ENCODE results near the gene KCNK17.

The KCNK17 gene

GRCh38 chr6:39321761-39322160 is 7.5 kb upstream of the KCNK17 start:
- TF ChIP-seq CTCF (IDR thresholded peaks at IDR 0.05; ENCODE audit: extremely low read depth, missing control alignments): no peak
- DNase-seq (ENCODE audit: low spot score): no peak

DNA sequence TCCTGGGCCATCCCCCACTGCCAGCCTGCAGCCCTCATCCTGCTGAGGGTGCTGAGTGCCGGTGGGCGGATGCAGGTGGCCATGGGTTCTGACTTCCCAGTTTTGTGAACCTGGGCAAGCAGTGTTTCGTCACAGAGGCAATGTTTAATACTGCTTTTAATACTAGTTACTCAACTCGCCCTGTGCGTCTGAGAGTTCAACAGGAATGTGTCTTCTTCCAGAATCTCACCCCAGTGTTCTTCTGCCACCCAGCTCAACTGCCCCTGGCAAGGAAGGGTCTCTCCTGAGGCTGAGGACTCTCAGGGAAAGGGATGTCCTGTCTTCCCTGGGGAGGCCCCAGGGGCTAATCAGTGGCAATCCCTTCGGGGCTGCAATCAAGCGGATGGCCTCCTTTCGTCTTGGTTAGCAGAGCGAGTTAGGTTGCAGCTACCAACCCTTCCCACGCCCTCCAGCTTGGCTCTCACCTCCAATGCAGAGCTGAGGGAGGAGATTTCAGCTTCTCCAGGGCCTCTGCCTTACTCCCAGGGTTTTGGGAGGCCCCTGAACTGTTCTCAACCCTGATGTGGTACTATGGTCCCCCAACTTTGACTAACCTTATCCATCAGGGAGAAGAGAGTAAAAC is 6.3 kb upstream of the KCNK17 start:
- TF ChIP-seq CTCF (IDR thresholded peaks at IDR 0.05; ENCODE audit: extremely low read depth, missing control alignments): no peak
- DNase-seq (ENCODE audit: low spot score): no peak

DNA sequence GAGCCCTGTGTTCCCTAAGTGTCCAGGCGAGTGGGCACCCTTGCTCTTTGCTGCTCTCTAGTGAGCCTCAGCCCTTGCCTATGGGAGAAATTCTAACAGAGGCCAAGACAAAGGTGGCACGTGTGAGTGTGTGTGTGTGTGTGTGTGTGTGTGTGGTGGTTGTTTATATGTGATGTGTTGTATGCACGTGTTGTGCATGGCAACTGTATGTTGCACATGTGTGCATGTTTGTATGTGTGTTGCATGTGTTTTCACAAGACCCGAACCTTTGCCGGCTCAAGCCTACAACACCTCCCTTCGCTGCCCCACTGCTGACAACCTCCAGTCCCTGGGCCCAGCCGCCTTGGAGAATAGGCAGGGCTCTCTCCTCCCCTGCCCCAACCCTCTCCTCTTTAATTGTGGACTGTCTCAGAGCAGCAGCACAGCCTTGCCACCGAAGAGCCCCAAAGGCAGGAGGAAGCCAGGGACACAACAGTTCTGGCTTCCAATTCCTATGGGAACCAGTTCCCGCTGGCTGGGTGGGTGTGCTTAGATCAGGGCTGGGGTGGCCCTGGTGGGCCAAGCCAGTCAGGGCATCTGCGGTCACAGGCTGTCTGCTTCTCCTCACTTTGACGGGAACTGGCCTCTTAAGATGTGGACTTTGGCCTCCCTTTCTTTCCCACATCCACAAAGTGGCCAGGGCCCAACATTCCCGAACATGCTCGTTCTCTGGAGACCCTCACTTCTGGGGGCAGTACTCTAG is 5.6 kb upstream of the KCNK17 start:
- no peak for TF ChIP-seq CTCF (IDR thresholded peaks at IDR 0.05; ENCODE audit: extremely low read depth, missing control alignments)
- DNase-seq (ENCODE audit: low spot score): no peak

DNA sequence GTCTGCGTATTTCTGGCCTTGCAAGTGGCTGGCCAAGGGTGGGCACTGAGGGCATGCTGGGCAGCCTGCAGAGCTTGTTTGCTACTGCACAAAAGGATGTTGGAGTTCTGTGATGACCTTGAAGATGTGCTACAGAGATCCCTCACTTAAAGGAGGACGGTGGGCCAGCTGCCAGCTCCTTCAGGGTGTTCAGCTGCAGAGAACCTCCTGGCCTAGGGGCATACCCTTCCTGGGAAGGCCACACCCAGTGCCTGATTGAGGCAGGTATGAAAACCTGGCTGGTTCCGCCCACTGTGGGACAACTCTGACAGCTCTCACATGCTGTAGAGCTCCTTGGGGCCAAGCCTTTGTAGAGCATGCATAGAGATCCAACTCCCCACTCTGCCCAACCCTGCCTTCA is 3.0 kb upstream of the KCNK17 start:
- TF ChIP-seq CTCF (IDR thresholded peaks at IDR 0.05; ENCODE audit: extremely low read depth, missing control alignments): no peak

DNA sequence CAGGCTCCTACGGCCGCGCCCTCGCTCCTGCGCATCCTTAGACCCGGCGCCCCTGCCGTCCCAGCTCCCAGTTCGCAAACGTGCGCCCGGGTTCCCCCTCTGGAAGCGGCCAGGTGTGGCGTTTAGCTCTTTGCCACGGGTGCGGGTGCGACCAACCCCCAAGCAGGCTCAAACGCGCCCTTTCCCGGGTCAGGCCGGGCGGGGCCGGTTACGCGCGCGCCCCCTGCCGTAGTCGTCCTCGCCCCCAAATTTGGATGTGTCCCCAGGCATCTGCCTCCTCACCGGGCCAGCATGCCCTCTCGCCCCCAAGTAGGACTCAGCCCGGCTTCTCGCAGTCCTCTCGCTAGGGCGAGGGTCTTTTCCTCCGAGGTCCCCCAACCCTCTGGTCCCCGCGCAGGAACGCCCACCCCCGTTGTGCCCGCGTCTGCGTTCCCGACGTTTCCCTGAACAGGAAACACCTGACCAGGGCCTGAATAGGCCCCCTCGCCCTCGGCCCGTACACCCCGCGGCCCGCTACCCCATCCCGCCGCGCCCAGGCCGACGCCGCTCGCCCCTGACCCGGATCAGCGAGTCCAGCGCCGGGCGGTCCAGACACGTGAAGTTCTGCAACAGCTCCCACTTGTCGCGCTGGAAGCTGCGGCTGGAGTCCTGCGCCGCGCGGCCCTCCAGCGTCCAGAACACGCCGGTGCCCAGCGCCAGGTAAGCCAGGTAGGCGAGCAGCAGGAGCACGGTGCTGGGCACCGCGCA is 520 bp downstream of the KCNK17 start:
- no peak for DNase-seq (ENCODE audit: low spot score)
- no peak for TF ChIP-seq CTCF (IDR thresholded peaks at IDR 0.05; ENCODE audit: extremely low read depth, missing control alignments)

More for the DNA sequence above, 3.0 kb upstream of the KCNK17 start:
- no peak for DNase-seq (ENCODE audit: low spot score)

GRCh38 chr6:39312912-39313525 is 1.2 kb downstream of the KCNK17 start:
- TF ChIP-seq CTCF (IDR thresholded peaks at IDR 0.05; ENCODE audit: extremely low read depth, missing control alignments): no peak
- no peak for DNase-seq (ENCODE audit: low spot score)

GRCh38 chr6:39310542-39310941 is 3.7 kb downstream of the KCNK17 start:
- no peak for TF ChIP-seq CTCF (IDR thresholded peaks at IDR 0.05; ENCODE audit: extremely low read depth, missing control alignments)
- no peak for DNase-seq (ENCODE audit: low spot score)

Data from GM20000 (cell line).